Sigmoid colon (tissue), 4 donors: ENCODE data around the gene SMIM24.

Experiments
- EP300 ChIP-seq, 4 donors: sonication (generic); formaldehyde crosslinking; IDR thresholded peaks; one replicate each; pipeline ENCODE4 v1.6.1; 2017; ENCODE audit warnings: antibody characterized with exemption in 4 of 4
- POLR2A ChIP-seq, 2 donors: fragments of 450-650 bp; IDR thresholded peaks; one replicate each; pipeline ENCODE4 v1.6.1; 2016; ENCODE audit warnings: antibody characterized with exemption in 2 of 2, mild to moderate bottlenecking in 2 of 2, moderate library complexity in 2 of 2
- POLR2AphosphoS5 ChIP-seq, 4 donors: sonication (generic); formaldehyde crosslinking; IDR thresholded peaks; one replicate each; pipeline ENCODE4 v1.6.1; 2017; ENCODE audit warnings: antibody characterized with exemption in 4 of 4
- TF ChIP-seq, protein P1 (sequence below), 4 experiments: fragments of 450-650 bp in 3 of 4; fragments of 200-600 bp in 1 of 4; IDR thresholded peaks; one replicate each; pipeline ENCODE4 v1.5.1; 2016 to 2019; ENCODE audit warnings: antibody characterized with exemption in 4 of 4, mild to moderate bottlenecking in 3 of 4, moderate library complexity in 2 of 4

DNA sequence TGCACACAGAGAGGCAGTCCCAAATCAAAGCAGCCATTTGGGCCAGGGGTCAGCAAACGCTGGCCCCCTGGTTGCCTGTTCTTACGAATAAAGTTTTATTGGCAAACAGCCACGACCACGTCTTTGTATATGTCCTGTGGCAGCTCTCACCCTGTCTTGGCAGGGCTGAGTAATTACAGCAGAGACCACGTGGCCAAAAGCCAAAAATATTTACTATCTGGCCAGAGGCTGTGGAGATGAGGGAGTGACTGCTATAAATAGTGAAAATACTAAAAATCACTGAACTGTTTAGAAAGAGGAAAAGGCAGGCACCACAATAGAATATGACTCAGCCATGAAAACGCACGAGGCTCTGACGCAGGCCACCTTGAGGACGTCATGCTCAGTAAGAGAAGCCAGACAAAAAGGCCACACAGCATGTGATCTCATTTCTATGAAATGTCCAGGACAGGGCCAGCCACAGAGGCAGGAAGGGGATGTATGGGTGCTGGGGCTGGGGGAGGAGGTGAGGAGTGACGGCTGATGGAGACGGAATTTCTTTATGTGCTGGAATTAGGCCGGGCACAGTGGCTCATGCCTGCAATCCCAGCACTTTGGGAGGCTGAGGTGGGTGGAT, 29.4 kb downstream of the SMIM24 start:
- TF ChIP-seq, protein P1, sequence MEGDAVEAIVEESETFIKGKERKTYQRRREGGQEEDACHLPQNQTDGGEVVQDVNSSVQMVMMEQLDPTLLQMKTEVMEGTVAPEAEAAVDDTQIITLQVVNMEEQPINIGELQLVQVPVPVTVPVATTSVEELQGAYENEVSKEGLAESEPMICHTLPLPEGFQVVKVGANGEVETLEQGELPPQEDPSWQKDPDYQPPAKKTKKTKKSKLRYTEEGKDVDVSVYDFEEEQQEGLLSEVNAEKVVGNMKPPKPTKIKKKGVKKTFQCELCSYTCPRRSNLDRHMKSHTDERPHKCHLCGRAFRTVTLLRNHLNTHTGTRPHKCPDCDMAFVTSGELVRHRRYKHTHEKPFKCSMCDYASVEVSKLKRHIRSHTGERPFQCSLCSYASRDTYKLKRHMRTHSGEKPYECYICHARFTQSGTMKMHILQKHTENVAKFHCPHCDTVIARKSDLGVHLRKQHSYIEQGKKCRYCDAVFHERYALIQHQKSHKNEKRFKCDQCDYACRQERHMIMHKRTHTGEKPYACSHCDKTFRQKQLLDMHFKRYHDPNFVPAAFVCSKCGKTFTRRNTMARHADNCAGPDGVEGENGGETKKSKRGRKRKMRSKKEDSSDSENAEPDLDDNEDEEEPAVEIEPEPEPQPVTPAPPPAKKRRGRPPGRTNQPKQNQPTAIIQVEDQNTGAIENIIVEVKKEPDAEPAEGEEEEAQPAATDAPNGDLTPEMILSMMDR (IDR thresholded peaks at IDR 0.05) = no peak
- TF ChIP-seq POLR2A (IDR thresholded peaks at IDR 0.05) = no peak
- peak; percentile 69 to 96 (median 83) for TF ChIP-seq POLR2AphosphoS5 (IDR thresholded peaks at IDR 0.05)
- TF ChIP-seq EP300 (IDR thresholded peaks at IDR 0.05) = peak; percentile 96 to 100 (median 98)
